OCI-LY3 (cell line): Measurements from ENCODE around the gene C19orf25.

ENCODE experiments used
- H2AFZ ChIP-seq: fragments of 200-600, 300-600 bp; shearing (Covaris generic); 2 replicates; pipeline ENCODE4 v1.6.0; 2014; ENCODE audit warnings: antibody characterized with exemption, low read depth, low read length
- H3K27ac ChIP-seq: fragments of 200-600, 300-600 bp; sonication (generic); 2 replicates; pipeline ENCODE4 v1.5.1; 2014; ENCODE audit warnings: mild to moderate bottlenecking, low read length, moderate library complexity, mixed read lengths
- H3K27me3 ChIP-seq: fragments of 200-600, 300-600 bp; sonication (generic); 2 replicates; pipeline ENCODE4 v1.6.1; 2014; ENCODE audit warnings: low read depth, low read length, mixed read lengths
- H3K36me3 ChIP-seq: fragments of 200-600, 300-600 bp; sonication (generic); replicated peaks from 2 replicates; pipeline ENCODE3; 2014; ENCODE audit warnings: low read depth, low read length, mixed read lengths
- H3K4me1 ChIP-seq: fragments of 300-600, 200-600 bp; sonication (generic); 2 replicates; pipeline ENCODE4 v1.6.1; 2014; ENCODE audit warnings: low read length, mixed read lengths
- H3K4me2 ChIP-seq: fragments of 200-600, 300-600 bp; sonication (generic); 2 replicates; pipeline ENCODE4 v1.6.1; 2014; ENCODE audit warnings: low read length, mixed read lengths
- H3K4me3 ChIP-seq: fragments of 300-600, 200-600 bp; sonication (generic); 2 replicates; pipeline ENCODE4 v1.5.1; 2014; ENCODE audit warnings: antibody characterized with exemption, mild to moderate bottlenecking, low read length, moderate library complexity
- H3K79me2 ChIP-seq: fragments of 300-600, 200-600 bp; shearing (Covaris generic); 2 replicates; pipeline ENCODE4 v1.6.1; 2014; ENCODE audit warnings: mild to moderate bottlenecking, low read length, mixed read lengths
- H3K9ac ChIP-seq: fragments of 300-600, 200-600 bp; shearing (Covaris generic); 2 replicates; pipeline ENCODE4 v1.6.0; 2014; ENCODE audit warnings: mild to moderate bottlenecking, low read length, moderate library complexity
- H3K9me3 ChIP-seq: fragments of 200-600, 300-600 bp; shearing (Covaris generic); 2 replicates; pipeline ENCODE4 v1.6.1; 2014; ENCODE audit warnings: low read length, mixed read lengths; ENCODE audit not compliant: insufficient read depth
- H4K20me1 ChIP-seq: fragments of 200-600, 300-600 bp; sonication (generic); 2 replicates; pipeline ENCODE4 v1.6.1; 2016; ENCODE audit warnings: low read length, mixed read lengths; ENCODE audit not compliant: insufficient read depth
- EZH2phosphoT487 ChIP-seq: fragments of 200-600 bp; shearing (Covaris generic); IDR thresholded peaks from 2 replicates; pipeline ENCODE4 v1.6.1; 2018; ENCODE audit warnings: antibody characterized with exemption, mixed run types, low read depth
- TF ChIP-seq, protein P1 (sequence below): fragments of 200-600, 300-600 bp; sonication (generic); IDR thresholded peaks from 2 replicates; pipeline ENCODE4 v1.5.1; 2014; ENCODE audit warnings: antibody characterized with exemption, low read length, low read depth

C19orf25 gene

DNA sequence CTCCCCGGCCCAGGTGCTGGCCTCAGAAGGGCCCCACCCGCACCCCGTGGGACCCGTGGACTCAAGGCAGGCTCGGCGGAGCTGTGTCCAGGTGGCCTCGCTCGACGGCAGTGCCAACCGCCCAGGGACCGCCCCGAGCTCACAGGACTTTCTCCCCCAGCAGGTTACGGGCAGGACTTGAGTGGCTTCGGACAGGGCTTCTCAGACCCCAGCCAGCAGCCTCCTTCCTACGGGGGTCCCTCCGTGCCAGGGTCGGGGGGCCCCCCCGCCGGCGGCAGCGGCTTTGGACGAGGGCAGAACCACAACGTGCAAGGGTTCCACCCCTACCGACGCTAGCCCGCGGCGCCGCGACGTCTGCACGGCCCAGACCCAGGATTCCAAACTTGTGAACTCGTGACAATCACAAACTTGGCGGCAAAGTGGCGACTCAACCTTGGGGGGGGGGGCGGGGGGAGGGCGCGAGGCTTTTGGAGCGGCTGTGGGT lies 44.4 kb downstream of the C19orf25 start:
- H3K4me2 ChIP-seq = no peak overlapping the region
- H3K36me3 ChIP-seq = peaks cover 56% of the 10 kb centered on the region
- no peaks in the 10 kb centered on the region for H3K9me3 ChIP-seq
- no peak overlapping the region for H3K4me3 ChIP-seq
- no peak overlapping the region for H2AFZ ChIP-seq
- H3K4me1 ChIP-seq = peaks cover 13% of the 10 kb centered on the region
- H3K27me3 ChIP-seq = no peaks in the 10 kb centered on the region
- TF ChIP-seq, protein P1, sequence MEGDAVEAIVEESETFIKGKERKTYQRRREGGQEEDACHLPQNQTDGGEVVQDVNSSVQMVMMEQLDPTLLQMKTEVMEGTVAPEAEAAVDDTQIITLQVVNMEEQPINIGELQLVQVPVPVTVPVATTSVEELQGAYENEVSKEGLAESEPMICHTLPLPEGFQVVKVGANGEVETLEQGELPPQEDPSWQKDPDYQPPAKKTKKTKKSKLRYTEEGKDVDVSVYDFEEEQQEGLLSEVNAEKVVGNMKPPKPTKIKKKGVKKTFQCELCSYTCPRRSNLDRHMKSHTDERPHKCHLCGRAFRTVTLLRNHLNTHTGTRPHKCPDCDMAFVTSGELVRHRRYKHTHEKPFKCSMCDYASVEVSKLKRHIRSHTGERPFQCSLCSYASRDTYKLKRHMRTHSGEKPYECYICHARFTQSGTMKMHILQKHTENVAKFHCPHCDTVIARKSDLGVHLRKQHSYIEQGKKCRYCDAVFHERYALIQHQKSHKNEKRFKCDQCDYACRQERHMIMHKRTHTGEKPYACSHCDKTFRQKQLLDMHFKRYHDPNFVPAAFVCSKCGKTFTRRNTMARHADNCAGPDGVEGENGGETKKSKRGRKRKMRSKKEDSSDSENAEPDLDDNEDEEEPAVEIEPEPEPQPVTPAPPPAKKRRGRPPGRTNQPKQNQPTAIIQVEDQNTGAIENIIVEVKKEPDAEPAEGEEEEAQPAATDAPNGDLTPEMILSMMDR = no peak
- no peak for TF ChIP-seq EZH2phosphoT487
- H3K9ac ChIP-seq = no peak overlapping the region
- peaks cover 36% of the 10 kb centered on the region for H4K20me1 ChIP-seq
- peaks cover 51% of the 10 kb centered on the region for H3K79me2 ChIP-seq
- H3K27ac ChIP-seq = no peak overlapping the region

DNA sequence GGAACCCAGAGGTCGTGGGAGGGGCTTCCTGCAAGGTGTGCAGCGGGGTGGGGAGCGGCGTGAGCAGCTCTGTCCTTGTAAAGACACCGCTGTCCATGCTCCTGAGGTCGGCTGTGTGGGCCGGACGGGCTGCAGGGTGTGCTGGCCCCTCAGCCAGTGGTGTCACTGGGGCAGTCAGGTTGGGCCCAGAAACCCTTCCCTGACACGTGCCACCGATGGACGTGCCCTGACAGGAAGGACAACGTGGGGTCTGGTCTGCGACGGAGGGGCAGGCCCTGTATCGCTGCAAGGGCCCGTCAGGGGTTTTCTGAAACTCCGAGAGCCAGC lies 45.0 kb downstream of the C19orf25 start:
- Histone ChIP-seq H2AFZ (no peak overlapping the region), H3K9ac (no peak overlapping the region), H3K36me3 (peaks cover 56% of the 10 kb centered on the region)

DNA sequence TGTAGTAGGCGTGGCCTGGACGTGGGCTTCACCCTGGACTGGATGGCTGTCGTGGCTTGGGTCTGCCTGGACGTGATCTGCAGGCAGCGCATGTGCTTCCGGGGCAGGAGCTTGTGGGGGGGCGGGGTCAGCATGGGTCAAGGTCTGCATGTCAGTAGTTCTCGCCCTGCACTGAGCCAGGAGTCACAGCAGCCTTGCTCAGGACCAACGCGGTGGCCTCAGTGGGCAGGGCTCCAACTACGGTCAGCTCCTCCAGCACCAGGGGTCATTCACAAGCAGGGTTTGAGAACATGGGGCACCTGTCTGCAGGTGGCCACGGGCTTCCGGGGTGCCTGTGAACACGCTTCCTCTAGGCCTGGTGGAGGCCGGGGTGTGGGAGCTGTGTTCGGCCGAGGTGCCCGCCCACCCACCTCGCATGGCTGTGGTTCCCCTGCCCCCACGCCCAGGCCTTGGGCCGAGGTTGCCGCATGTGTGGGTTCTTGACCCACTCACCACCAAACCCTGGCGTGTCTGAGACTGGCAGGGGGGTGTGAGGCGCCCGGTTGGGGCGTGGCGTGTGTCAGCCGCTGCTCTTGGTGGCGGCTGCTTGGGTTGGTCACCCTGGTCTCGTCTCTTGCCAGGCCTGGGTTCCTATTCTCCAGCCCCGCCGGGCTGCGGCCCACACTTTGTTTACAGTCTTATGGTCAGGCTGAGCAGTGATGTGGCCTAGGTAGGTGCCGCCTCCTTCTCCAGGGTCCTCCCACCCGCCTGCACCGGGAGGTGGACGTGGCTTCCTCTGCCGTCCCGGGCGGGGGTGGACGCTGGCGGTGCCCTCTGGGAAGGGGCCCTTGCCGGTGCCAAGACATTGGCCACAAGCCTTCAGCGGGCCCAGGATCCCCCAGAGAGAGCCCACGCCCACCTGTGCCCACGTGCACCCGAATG lies 45.6 kb downstream of the C19orf25 start:
- TF ChIP-seq, protein P1 = no peak
- TF ChIP-seq EZH2phosphoT487 = no peak
- H3K79me2 ChIP-seq = peaks cover 49% of the 10 kb centered on the region
- H3K4me2 ChIP-seq = no peak overlapping the region
- no peaks in the 10 kb centered on the region for H3K27me3 ChIP-seq
- H3K4me3 ChIP-seq = no peak overlapping the region
- no peaks in the 10 kb centered on the region for H3K9me3 ChIP-seq
- H3K27ac ChIP-seq = no peak overlapping the region
- H3K36me3 ChIP-seq = peaks cover 60% of the 10 kb centered on the region
- H3K9ac ChIP-seq = no peak overlapping the region
- H4K20me1 ChIP-seq = peaks cover 33% of the 10 kb centered on the region; the same call in 1 of the 2 replicates
- no peak overlapping the region for H2AFZ ChIP-seq
- peaks cover 9% of the 10 kb centered on the region; the same call in 1 of the 2 replicates for H3K4me1 ChIP-seq

More for the DNA sequence above, 45.0 kb downstream of the C19orf25 start:
- no peaks in the 10 kb centered on the region for H3K9me3 ChIP-seq
- no peak for TF ChIP-seq EZH2phosphoT487
- TF ChIP-seq, protein P1 = no peak
- no peak overlapping the region for H3K27ac ChIP-seq
- H3K27me3 ChIP-seq = no peaks in the 10 kb centered on the region
- peaks cover 51% of the 10 kb centered on the region for H3K79me2 ChIP-seq
- H4K20me1 ChIP-seq = peaks cover 36% of the 10 kb centered on the region
- H3K4me1 ChIP-seq = peaks cover 9% of the 10 kb centered on the region; the same call in 1 of the 2 replicates
- no peak overlapping the region for H3K4me3 ChIP-seq
- no peak overlapping the region for H3K4me2 ChIP-seq

DNA sequence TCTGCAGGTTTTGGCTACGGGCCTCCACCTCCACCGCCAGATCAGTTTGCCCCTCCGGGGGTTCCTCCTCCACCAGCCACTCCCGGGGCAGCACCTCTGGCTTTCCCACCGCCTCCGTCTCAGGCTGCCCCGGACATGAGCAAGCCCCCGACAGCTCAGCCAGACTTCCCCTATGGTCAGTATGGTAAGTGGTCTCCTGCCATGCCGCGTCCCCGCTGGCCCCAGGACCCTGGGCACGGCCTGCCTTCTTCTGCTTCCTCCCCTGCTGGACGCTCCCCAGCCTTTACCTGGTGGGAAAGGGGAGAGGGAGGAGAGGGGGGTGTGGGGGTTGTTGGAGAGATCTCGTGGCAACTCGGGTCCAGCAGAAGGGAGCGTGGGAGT lies 46.5 kb downstream of the C19orf25 start:
- TF ChIP-seq, protein P1 = no peak
- no peak for TF ChIP-seq EZH2phosphoT487
- Histone ChIP-seq H3K4me2 (no peak overlapping the region), H3K9me3 (no peaks in the 10 kb centered on the region), H3K4me1 (peaks cover 4% of the 10 kb centered on the region; the same call in 1 of the 2 replicates), H3K9ac (no peak overlapping the region), H4K20me1 (peaks cover 33% of the 10 kb centered on the region; the same call in 1 of the 2 replicates), H3K27ac (no peak overlapping the region), H3K36me3 (peaks cover 69% of the 10 kb centered on the region), H2AFZ (no peak overlapping the region), H3K79me2 (peaks cover 53% of the 10 kb centered on the region), H3K27me3 (no peaks in the 10 kb centered on the region), H3K4me3 (no peak overlapping the region)
